ENCODE results near the gene C1RL.
A peak's percentile ranks its signal among the peaks of the same experiment; 100 is the strongest.

The C1RL gene

DNA sequence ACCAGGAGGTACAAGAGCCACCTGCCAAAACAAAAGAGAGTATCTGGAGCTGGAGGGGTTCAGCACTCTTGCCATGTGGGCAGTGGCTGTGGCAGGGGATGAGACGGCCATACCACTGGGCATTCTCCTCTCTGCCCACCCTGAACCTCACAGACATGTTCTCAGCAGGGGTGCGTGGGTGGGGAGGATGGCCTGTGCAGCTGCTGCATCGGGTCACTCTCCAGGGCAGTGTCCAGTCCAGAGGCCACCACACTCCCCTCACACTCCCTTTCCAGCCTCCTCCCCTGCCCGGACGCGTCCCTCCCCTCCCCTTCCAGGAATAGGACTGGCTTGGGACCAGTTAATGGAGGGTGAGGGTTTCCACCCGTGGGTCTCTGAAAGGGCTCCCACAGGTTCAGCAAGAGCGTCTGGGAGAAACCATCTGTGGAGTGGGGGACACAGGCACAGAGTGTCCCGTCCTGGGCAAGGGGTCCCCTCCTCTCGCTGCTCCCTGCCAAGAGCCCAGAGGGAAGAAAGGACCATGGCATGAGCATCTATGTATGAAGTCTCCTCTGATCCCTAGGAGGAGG, 17.3 kb downstream of the C1RL start:
- H3K36me3 Mint-ChIP-seq (ENCODE audit: insufficient read depth): peaks cover 2% of the 10 kb centered on the region
- H3K27me3 Mint-ChIP-seq: peaks cover 6 to 10% of the 10 kb centered on the region in 2 donors
- no peak for DNase-seq
- peaks cover 10 to 12% of the 10 kb centered on the region in 2 donors for H3K4me1 Mint-ChIP-seq (ENCODE audit: low read depth in 2 of 2)
- ATAC-seq (replicated peaks): no peak
- H3K9me3 Mint-ChIP-seq: no peaks in the 10 kb centered on the region
- H3K27ac Mint-ChIP-seq: peak overlapping the region; percentile 41 to 82
- H3K4me3 Mint-ChIP-seq: peak overlapping the region; percentile 80 to 82

DNA sequence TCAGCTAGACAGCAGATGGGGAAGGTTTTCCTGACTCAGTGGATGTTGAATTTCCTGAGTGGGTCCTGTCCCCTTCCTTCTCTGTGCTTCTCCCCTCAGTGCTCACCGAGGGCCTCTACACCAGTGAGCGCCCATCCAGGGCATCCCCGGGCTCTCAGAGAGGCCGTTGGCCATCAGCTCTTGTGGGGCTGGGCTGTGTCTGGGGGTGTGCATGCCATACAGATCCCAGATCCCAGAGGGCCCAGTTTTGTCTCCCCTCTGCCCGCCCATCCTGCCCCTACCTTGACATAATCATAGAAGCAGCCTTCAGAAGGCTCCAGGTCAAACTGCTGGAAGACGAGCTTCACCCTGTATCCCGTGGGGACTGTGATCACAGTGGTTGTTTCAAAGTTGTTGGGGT, 17.8 kb downstream of the C1RL start:
- peaks cover 10 to 12% of the 10 kb centered on the region in 2 donors for H3K4me1 Mint-ChIP-seq (ENCODE audit: low read depth in 2 of 2)
- H3K27me3 Mint-ChIP-seq: peaks cover 6 to 10% of the 10 kb centered on the region in 2 donors
- no peaks in the 10 kb centered on the region for H3K9me3 Mint-ChIP-seq
- DNase-seq (no peak), ATAC-seq (replicated peaks) (no peak)
- H3K36me3 Mint-ChIP-seq (ENCODE audit: insufficient read depth): peaks cover 2% of the 10 kb centered on the region
- H3K27ac Mint-ChIP-seq: peak overlapping the region in 1 of 2 donors; percentile 64
- peak overlapping the region; percentile 33 to 82 for H3K4me3 Mint-ChIP-seq

DNA sequence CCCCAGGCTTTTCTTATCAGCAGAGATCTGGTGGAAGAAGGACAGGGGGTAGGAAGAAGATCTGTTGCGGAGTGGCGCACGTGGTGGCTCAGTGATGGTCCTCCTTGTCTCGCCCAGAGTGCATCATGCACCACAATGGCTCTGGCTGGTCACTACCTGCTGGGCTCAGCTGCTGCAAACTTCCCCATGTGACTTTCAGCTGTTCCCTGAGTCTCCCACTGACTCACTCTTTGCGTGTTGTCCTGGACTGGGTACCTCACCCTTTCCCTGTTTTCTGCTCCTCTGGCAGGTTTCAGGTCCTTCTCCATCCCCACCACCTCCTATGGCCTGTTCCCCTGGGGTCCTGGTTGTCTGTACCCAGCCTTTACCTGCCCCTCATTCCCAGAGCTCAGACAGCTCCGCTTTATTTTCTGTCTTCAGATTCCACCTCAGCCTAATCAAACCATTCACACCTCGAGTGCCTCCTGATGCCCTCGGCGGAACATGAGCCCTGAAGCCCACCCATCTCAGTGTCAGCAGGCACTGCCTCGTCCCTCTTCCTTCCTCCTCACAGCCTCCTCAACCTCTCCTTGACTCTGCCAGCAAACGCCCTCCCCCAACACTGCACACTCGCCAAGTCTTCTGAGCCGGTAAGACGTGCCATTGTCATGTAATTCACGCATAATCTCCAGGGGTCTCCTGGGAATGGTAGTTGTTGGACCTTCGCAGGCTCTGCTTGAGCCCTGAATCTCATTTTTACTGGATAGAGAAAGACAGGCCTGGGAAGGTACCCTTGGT, 18.6 kb downstream of the C1RL start:
- peaks cover 6 to 10% of the 10 kb centered on the region in 2 donors for H3K27me3 Mint-ChIP-seq
- H3K4me1 Mint-ChIP-seq (ENCODE audit: low read depth in 2 of 2): peaks cover 10 to 12% of the 10 kb centered on the region in 2 donors
- H3K9me3 Mint-ChIP-seq: no peaks in the 10 kb centered on the region
- H3K27ac Mint-ChIP-seq: no peak overlapping the region
- ATAC-seq (replicated peaks) (no peak), DNase-seq (no peak)
- peaks cover 2% of the 10 kb centered on the region for H3K36me3 Mint-ChIP-seq (ENCODE audit: insufficient read depth)
- peak overlapping the region in 1 of 2 donors; percentile 82 for H3K4me3 Mint-ChIP-seq

DNA sequence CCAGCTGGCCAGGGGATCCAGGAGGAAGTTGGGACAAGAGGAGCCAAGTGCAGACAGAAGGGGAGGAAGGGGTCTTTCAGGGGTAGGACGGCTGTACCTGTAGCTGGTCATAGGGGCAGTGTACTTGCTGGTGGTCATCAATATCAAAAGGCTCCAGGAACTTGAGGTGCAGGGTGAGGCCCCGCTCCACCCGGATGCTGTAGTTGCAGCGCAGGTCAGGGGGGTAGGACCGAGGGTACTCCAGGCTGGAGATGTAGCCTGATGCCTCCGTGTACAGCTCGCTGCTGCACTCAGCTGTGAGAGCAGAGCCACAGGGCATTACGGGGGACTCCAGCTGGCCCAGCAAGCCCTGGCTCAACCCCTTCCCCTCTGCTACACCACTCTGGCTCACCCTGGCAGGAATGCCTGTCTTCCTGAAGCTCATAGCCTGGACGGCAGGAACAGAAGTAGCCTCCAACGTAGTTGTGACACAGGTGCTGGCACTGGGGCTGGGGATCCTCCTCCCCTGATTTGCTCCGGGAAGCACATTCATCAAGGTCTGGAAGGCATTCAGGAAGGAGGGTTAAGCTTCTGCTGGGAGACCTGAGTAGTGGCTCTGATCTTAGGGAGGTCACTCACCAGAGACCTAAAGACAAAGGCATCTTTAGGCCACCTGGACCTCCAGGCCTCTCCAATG, 19.7 kb downstream of the C1RL start:
- peaks cover 10 to 12% of the 10 kb centered on the region in 2 donors for H3K4me1 Mint-ChIP-seq (ENCODE audit: low read depth in 2 of 2)
- H3K36me3 Mint-ChIP-seq (ENCODE audit: insufficient read depth): peaks cover 2% of the 10 kb centered on the region
- no peak overlapping the region for H3K27ac Mint-ChIP-seq
- DNase-seq: no peak
- peaks cover 6 to 10% of the 10 kb centered on the region in 2 donors for H3K27me3 Mint-ChIP-seq
- no peak for ATAC-seq (replicated peaks)
- no peak overlapping the region for H3K4me3 Mint-ChIP-seq
- no peaks in the 10 kb centered on the region for H3K9me3 Mint-ChIP-seq

DNA sequence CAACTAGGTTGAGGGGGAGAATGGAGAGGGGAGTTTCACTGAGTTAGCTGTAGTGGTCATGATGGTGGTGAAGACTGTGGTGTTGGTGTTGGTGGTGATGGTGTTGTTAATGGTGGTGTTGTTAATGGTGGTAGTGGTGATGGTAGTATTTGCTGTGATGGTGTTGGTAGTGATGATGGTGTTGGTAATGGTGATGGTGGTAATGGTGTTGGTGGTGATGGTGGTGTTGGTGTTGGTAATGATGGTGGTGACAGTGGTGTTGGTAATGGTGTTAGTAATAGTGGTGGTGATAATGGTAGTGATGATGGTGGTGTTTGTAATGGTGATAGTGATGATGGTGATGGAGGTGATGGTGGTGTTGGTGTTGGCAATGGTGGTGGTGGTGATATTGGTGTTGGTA, 25.9 kb downstream of the C1RL start:
- DNase-seq (no peak), ATAC-seq (replicated peaks) (peak; percentile 29)
- Mint-ChIP-seq H3K9me3 (peaks cover 0 to 5% of the 10 kb centered on the region in 2 donors), H3K4me3 (no peak overlapping the region), H3K4me1 (ENCODE audit: low read depth in 2 of 2) (peaks cover 0 to 5% of the 10 kb centered on the region in 2 donors), H3K36me3 (ENCODE audit: insufficient read depth) (peaks cover 2% of the 10 kb centered on the region), H3K27me3 (no peaks in the 10 kb centered on the region), H3K27ac (peak overlapping the region; percentile 1 to 36)

DNA sequence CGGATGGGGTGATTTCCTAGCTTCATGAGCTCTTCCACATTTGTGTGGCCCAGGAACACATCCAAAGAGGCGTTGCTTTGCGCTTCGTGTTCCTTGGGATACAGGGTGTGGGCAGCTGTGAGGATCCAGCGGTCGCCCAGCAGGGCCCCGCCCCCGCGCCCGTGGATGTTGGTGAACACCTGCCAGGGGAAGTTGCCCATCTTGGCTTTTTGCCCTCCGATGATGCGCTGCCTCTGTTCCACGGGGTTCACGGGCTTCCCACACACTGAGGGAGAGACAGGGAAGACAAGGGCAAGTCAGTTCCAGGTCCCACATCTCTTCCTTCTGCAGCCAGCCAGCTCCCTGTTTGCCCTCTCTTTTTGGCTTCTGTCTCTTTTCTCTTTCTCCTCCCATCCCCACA, 28.0 kb downstream of the C1RL start:
- no peak overlapping the region for H3K4me3 Mint-ChIP-seq
- peaks cover 0 to 5% of the 10 kb centered on the region in 2 donors for H3K9me3 Mint-ChIP-seq
- peaks cover 2% of the 10 kb centered on the region for H3K36me3 Mint-ChIP-seq (ENCODE audit: insufficient read depth)
- H3K27me3 Mint-ChIP-seq: peaks cover 0 to 9% of the 10 kb centered on the region in 2 donors
- peaks cover 0 to 5% of the 10 kb centered on the region in 2 donors for H3K4me1 Mint-ChIP-seq (ENCODE audit: low read depth in 2 of 2)
- H3K27ac Mint-ChIP-seq: no peak overlapping the region
- DNase-seq (no peak), ATAC-seq (replicated peaks) (no peak)

DNA sequence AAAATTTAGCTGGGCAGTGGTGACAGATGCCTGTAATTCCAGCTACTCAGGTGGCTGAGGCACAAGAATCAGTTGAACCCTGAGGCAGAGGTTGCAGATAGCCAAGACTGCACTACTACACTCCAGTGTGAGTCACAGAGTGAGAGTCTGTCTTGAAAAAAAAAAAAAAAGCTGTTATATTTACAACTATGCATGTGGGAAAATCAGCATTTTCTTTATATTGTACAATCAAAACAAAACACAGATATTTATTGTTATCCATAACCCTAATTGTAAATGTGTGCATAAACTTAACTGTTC, 29.2 kb downstream of the C1RL start:
- DNase-seq: no peak
- H3K36me3 Mint-ChIP-seq (ENCODE audit: insufficient read depth): peaks cover 2% of the 10 kb centered on the region
- no peak for ATAC-seq (replicated peaks)
- H3K4me3 Mint-ChIP-seq: no peak overlapping the region
- H3K27ac Mint-ChIP-seq: no peak overlapping the region
- peaks cover 0 to 17% of the 10 kb centered on the region in 2 donors for H3K27me3 Mint-ChIP-seq
- peaks cover 0 to 5% of the 10 kb centered on the region in 2 donors for H3K9me3 Mint-ChIP-seq
- H3K4me1 Mint-ChIP-seq (ENCODE audit: low read depth in 2 of 2): peaks cover 2 to 10% of the 10 kb centered on the region in 2 donors

DNA sequence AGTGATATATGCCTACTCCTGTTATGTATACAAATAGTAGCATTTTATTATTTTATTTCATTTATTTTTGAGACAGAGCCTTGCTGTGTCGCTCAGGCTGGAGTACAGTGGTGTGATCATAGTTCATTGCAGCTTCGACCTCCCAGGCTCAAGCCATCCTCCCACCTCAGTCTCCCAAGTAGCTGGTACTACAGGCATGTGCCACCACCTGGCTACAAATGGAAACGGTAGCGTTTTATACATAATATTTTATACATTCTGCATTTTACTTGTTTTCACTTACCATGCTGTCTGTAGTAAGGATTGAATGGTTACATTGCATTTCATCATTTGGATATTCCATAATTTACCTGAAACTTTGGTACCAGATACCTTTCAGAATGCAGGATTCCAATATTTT, 30.9 kb downstream of the C1RL start:
- H3K27ac Mint-ChIP-seq: no peak overlapping the region
- peaks cover 2% of the 10 kb centered on the region for H3K36me3 Mint-ChIP-seq (ENCODE audit: insufficient read depth)
- DNase-seq: no peak
- H3K27me3 Mint-ChIP-seq: peaks cover 6 to 24% of the 10 kb centered on the region in 2 donors
- no peak overlapping the region for H3K4me3 Mint-ChIP-seq
- H3K9me3 Mint-ChIP-seq: peaks cover 0 to 2% of the 10 kb centered on the region in 2 donors
- peaks cover 2 to 7% of the 10 kb centered on the region in 2 donors for H3K4me1 Mint-ChIP-seq (ENCODE audit: low read depth in 2 of 2)
- no peak for ATAC-seq (replicated peaks)

DNA sequence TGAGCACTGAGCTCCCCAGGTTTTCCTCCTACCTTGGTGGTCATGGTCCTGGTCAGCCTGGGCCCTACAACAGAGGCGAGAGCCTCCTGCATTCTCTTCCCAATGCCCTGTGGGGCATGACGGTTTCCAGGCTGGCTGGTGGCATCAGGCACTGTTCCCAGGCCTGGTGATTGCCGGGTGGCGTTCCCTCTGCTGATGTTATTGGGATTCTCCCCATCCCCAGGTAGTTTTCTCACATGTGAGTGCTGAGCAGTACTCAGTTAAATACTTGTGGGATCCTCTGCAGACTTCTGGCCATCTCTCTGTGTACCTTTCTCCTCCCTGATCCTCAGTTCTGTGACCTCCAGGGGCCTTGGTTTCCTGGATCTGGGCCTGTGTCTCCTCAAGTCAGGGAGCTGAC, 32.5 kb downstream of the C1RL start:
- Mint-ChIP-seq H3K27me3 (peaks cover 19 to 39% of the 10 kb centered on the region in 2 donors), H3K27ac (peak overlapping the region in 1 of 2 donors; percentile 18), H3K36me3 (ENCODE audit: insufficient read depth) (no peaks in the 10 kb centered on the region), H3K4me1 (ENCODE audit: low read depth in 2 of 2) (peaks cover 2 to 5% of the 10 kb centered on the region in 2 donors), H3K4me3 (no peak overlapping the region), H3K9me3 (no peaks in the 10 kb centered on the region)
- no peak for ATAC-seq (replicated peaks)
- no peak for DNase-seq

DNA sequence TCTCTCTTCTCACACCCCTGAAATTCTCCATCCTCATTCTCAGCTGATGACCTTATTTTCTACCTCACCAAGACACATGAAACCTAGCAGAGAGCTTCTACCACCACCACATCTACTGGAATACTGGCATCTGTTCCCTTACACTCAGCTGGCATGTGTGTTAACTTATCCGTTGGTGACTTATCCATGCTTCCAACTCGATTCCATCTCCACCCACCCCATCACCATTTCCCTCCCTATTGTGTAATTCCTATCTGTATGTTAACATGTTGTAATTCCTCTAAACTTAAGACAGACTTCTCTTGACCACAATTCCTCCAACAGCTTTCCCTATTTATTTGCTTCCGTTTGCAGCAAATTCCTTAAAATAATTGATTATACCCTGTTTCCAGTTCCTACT, 33.1 kb downstream of the C1RL start:
- Mint-ChIP-seq H3K36me3 (ENCODE audit: insufficient read depth) (no peaks in the 10 kb centered on the region), H3K4me3 (no peak overlapping the region), H3K27me3 (peaks cover 19 to 44% of the 10 kb centered on the region in 2 donors), H3K4me1 (ENCODE audit: low read depth in 2 of 2) (peaks cover 2 to 5% of the 10 kb centered on the region in 2 donors), H3K27ac (peak overlapping the region in 1 of 2 donors; percentile 18), H3K9me3 (no peaks in the 10 kb centered on the region)
- DNase-seq (no peak), ATAC-seq (replicated peaks) (no peak)

DNA sequence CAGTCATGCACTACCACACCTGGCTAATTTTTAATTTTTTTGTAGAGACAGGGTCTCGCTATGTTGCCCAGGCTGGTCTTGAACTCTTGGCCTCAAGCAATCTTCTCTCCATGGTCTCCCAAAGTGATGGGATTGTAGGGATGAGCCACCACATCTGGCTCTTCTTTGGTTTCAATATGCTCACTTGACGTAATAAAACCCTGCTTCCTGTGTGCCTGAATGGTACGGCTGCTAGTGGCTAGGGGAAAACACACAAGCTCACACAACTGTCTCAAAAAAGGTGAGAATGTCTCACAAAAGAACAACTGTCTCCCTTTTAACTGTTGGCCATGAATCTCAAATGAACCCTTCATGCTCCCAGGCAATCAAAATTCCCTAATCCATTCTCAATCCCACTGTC, 33.5 kb downstream of the C1RL start:
- no peaks in the 10 kb centered on the region for H3K9me3 Mint-ChIP-seq
- H3K27me3 Mint-ChIP-seq: peaks cover 20 to 48% of the 10 kb centered on the region in 2 donors
- H3K4me3 Mint-ChIP-seq: no peak overlapping the region
- H3K36me3 Mint-ChIP-seq (ENCODE audit: insufficient read depth): no peaks in the 10 kb centered on the region
- H3K27ac Mint-ChIP-seq: peak overlapping the region; percentile 18 to 44
- H3K4me1 Mint-ChIP-seq (ENCODE audit: low read depth in 2 of 2): peaks cover 2 to 5% of the 10 kb centered on the region in 2 donors
- ATAC-seq (replicated peaks): peak; percentile 39
- DNase-seq: no peak

DNA sequence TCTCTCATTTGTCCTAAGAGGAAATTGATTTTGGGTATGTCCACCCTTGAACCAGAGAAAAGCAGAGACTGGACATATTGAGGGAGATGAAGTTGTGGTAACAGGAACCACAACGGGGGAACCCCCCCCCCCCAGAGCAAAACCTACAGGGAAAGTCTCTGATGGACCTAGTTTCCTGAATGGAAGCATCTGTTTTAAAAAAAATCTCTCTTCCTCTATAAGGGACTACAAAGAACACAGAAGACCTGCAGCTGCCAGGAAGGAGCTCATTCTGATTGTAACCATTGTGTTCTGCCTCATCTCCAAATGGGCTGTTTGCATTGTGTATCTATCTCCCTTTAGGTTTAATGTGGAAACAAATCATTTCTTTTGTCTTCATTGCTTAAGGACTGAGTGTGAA, 35.1 kb downstream of the C1RL start:
- Mint-ChIP-seq H3K27ac (no peak overlapping the region), H3K27me3 (peaks cover 27 to 64% of the 10 kb centered on the region in 2 donors), H3K9me3 (no peaks in the 10 kb centered on the region), H3K36me3 (ENCODE audit: insufficient read depth) (no peaks in the 10 kb centered on the region), H3K4me1 (ENCODE audit: low read depth in 2 of 2) (peaks cover 2 to 5% of the 10 kb centered on the region in 2 donors), H3K4me3 (no peak overlapping the region)
- DNase-seq (no peak), ATAC-seq (replicated peaks) (no peak)

DNA sequence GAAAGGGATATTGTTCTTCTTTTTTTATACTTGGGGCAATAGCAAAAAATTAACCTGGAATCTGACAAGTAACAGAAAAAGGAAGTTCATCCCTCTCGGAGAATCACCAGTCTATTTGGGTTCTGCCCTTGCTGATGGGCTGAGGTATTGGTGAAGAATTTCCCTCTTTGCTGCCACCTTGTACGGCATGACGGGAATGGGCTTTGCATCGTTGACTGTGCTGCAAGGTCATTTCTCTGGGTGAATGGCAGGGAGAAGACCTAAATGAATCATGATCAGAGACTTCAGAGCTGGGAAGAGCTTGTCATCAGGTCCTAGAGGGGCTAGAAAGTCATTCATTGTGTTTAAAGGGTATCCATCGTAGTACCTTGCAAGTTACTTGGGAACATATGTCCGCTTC, 36.5 kb downstream of the C1RL start:
- no peak for DNase-seq
- H3K27ac Mint-ChIP-seq: no peak overlapping the region
- no peak overlapping the region for H3K4me3 Mint-ChIP-seq
- no peak for ATAC-seq (replicated peaks)
- no peaks in the 10 kb centered on the region for H3K9me3 Mint-ChIP-seq
- H3K36me3 Mint-ChIP-seq (ENCODE audit: insufficient read depth): no peaks in the 10 kb centered on the region
- H3K4me1 Mint-ChIP-seq (ENCODE audit: low read depth in 2 of 2): peaks cover 2 to 5% of the 10 kb centered on the region in 2 donors
- peaks cover 35 to 73% of the 10 kb centered on the region in 2 donors for H3K27me3 Mint-ChIP-seq

DNA sequence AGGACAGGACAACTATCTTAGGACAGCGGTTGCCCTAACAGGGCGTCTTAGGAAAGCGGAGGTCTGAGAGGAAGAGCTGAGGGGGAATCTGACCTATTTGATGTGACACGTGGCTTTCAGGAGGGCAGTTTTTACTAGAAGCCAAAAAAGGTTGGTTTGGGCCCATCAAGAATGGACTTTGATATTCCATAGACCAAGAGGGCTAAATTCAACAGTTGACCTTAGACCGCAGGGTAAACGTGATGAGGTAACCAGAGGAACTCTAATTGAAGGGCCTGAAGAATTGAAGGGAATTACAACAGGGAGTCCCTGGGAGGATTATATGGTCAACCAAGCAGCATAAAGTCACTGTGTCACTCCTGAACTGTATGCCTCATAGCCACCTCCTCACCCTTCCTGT, 37.0 kb downstream of the C1RL start:
- peaks cover 40 to 73% of the 10 kb centered on the region in 2 donors for H3K27me3 Mint-ChIP-seq
- H3K9me3 Mint-ChIP-seq: no peaks in the 10 kb centered on the region
- DNase-seq (no peak), ATAC-seq (replicated peaks) (no peak)
- peaks cover 2 to 5% of the 10 kb centered on the region in 2 donors for H3K4me1 Mint-ChIP-seq (ENCODE audit: low read depth in 2 of 2)
- no peak overlapping the region for H3K27ac Mint-ChIP-seq
- no peaks in the 10 kb centered on the region for H3K36me3 Mint-ChIP-seq (ENCODE audit: insufficient read depth)
- no peak overlapping the region for H3K4me3 Mint-ChIP-seq
